Measurements from ENCODE around the gene ZNF593OS.

- TF ChIP-seq JUND (IDR thresholded peaks at IDR 0.05; ENCODE audit: low read depth, low read length) (no peak), KDM1A (IDR thresholded peaks at IDR 0.05; ENCODE audit: borderline replicate concordance) (no peak), CBFB (IDR thresholded peaks at IDR 0.05; ENCODE audit: low read depth) (no peak), ZNF384 (IDR thresholded peaks at IDR 0.05; ENCODE audit: borderline replicate concordance, low read depth, low read length) (no peak)
These were observed 39.4 kb downstream of the ZNF593OS start for GRCh38 chr1:26132128-26132833.

All from GM12878 (cell line).